Occipital lobe (tissue), 2 donors: ENCODE measurements around the gene GPNMB. TPM values are rescaled to one million over a fixed set of nuclear protein-coding genes. Genes with fewer than 3 reads are reported as not detected.
"Not testable (repeated sequence)": the region's sequence is repeated elsewhere in the genome, so short reads cannot be mapped to it uniquely, and the experiment has no call there.

Experiments used
- DNase-seq: peaks from one replicate; lab custom pipeline; 2025; lab: John Stamatoyannopoulos, UW
- total RNA-seq: library from RNA; depleted of rRNA; stranded (reverse); fragments of >200 nt; gene quantifications from one replicate; pipeline ENCODE4 v1.2.3, GENCODE V29; 2014

Gene GPNMB
- 5.3 TPM for total RNA-seq

DNA sequence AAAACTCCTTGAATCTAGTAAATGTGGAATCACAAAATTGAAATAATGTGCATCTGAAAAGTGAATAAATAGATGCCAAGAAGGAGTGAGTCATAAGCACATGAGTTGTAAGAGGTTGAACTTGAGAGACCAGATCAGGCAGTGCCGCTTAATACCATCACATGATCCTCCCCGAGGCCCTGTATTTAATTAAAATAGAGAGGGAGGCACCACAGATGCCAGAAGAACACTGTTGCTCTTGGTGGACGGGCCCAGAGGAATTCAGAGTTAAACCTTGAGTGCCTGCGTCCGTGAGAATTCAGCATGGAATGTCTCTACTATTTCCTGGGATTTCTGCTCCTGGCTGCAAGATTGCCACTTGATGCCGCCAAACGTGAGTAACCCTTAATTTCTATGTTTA, at the start of gene GPNMB:
TSS of gene GPNMB (plus strand) at position 221 of the 400 bp plus-strand sequence. CDS start at position 304, 83 bp downstream.
- no peak for DNase-seq

DNA sequence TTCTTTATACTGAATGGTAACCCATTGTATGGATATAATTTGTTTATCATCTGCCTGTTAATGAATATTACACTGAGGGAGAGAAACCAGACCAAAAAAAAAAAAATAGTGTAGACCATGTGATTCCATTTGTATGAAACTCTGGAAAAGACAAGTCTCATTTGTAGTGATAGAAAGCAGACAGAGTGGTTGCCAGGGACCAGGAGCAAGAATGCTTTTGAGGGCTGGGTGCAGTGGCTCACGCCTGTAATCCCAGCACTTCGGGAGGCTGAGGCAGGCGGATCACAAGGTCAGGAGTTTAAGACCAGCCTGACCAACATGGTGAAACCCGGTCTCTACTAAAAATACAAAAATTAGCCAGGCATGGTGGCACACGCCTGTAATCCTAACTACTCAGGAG, 48.8 kb upstream of the GPNMB start:
- DNase-seq, result not testable (repeated sequence)

DNA sequence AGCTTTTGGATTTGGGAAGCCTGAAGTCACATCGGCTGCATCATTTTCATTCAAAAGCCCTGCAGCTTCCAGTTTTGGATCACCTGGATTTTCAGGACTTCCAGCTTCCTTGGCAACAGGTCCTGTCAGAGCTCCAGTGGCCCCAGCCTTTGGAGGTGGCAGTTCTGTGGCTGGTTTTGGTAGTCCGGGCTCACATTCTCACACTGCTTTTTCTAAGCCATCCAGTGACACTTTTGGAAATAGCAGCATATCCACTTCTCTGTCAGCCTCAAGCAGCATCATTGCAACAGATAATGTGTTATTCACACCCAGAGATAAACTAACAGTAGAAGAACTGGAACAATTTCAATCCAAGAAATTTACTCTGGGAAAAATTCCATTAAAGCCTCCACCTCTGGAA, 46.2 kb upstream of the GPNMB start:
- DNase-seq, result no peak

DNA sequence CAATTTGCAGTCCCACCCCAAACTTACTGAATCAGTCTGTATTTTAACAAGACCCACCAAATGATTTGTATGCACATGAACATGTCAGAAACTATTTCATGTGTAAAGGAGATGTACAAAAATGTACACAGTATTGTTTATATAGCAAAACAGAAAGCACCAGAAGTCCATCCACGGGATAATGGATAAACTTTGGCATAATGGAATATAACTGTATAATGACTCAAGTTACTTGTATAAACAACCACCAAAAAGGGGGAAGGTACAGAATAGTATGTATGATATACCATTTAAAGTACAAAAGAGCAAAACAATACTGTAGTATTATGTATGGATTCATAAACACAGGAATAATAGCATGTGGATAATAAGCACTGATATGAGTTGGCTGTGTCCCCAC, 42.3 kb upstream of the GPNMB start:
- no peak for DNase-seq

DNA sequence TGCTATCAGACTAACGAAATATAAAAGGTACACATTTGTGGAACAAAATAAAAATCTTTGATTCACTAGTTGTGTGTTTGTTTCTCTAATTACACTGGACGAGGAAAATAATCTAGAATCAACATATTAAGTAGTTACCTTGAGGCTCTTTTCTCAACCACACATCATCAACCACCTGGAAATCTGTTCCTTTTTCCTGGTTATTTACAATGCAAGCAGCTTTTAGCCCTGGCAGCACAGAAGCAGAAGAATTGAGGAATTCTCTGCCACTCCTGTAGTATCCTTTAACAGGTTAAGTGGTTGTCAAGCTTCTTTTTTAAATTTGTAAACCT, 41.0 kb upstream of the GPNMB start:
- no peak for DNase-seq

DNA sequence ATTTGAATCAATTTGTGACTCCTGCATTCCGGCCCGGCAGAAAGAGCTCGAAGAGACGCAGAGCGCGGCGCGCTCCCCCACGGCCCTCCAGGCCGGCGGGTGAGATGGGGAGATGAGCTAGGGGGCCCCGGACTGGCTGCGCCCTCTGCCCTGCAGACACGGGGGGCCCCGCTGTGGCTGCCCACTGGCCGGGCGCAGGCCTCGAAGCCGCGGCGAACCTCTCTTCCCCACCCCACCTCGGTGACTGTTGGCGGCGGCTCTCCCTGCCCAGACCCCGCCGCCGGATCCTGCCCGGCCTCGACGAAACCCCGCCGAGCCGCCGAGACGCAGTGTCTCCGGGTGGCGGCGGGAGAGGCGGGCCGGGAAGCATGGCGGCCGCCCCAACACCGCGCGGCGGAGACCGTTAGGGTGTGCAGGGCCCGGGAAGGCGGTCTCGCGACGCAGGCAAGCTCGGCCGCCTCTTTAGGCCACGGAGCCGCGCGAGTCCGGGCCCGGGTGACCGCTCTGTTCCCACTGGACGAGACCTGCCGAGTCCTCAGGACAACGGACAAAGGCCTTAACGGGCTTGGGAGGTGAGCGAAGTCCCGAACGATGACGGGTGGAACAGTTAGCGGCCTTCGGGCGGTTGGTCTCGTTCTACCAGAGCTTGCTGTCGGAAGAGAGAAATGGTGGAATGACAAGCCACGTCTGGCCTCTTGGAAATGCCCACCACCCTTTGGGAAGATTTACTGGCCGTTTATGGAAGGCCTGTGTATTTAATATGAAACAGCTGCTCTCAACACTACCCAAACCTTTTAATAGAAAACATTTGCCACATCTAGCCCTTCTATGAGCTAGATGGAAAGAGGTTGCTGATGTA, 40.4 kb upstream of the GPNMB start:
- DNase-seq, result no peak

DNA sequence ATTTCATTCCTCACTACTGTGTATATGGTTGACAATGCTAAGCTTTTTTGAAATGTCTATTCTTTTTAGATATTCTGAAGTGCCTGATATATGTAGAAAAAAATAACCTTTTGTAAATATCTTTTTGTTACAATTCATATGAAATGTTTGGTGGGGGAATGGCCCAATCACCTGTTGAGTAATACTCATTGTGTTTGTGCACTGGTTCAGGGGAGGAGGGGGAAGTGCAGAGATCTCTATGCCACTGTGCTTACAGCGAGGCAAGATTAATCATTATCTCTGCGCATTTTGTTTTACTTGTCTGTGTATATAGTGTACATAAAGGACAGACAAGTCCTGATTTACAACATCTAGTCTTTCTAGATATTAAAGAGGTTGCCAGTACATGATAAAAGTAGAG, 39.6 kb upstream of the GPNMB start:
- DNase-seq, result no peak

DNA sequence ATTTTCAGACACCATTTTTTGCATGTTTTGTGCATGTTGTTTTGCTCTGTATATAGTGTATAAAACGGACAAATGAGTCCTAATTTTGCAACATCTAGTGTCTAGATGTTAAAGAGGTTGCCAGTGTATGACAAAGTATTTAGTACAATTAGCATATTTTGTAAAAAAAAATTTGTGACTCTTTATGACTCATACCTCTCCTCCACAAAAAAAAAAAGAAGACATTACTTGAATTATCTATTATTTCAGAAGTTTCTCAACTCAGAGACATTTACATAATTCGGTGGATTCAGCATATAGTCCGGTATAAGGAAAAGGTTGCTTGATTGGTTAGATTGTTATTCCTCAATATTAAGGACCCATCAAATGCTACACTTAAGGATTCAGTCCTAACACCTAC, 38.7 kb upstream of the GPNMB start:
- DNase-seq, result no peak

DNA sequence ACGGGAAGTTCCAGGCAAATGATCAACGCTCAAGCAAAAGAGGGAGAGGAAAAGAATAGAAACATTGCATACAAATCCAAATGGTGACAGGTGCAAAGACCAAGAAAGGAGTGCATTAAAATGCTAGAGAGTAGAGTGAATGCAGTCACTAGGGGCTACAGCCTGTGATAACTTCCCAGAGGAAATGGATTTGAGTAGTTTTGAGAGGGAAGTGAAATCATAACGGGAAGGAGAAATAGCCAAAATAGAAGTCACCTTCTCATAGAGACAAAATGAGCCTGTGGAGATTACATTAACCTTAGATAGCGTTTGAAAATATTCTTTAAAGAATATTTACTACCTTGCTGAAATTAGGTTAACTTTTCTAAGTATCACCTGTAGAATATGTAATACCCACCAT, 38.3 kb upstream of the GPNMB start:
- no peak for DNase-seq

DNA sequence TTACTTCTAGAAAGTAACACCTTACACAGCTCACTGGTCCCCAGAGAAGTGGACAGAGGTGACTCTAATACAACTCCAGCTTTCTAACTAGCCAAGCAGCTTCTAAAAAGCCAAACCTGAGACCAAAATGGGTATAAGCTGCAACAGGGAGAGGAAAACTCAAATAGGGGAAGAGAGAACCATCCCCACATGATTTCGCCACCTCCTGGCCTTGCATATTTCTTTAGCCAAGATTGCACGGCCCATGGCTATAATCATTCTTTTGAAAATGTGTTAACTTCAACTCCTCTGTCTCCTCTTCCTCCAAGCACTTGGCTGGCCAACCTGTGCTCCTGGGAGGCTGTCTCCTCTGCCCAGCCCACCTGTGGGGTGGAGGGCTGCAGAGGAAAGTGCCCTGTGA, 36.1 kb upstream of the GPNMB start:
- no peak for DNase-seq

DNA sequence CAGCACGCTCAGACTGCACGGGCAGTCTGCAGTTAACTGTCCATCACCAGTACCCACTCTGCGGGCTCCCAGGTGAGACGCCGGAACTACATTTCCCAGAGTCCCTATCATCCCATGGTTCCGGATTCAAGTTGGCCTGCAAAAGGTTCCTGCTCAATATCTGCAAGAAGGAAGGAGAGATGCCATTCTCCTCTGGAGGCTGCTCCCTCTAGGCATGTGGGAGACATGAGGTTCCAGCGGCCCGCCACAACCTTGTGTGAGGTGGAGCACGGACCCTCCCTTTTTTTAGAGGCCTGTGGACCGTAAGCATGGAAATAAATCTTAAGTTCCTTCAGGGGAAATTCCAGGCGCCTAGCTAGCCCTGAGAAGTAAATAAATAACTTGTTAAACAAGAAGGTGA, 35.0 kb upstream of the GPNMB start:
- no peak for DNase-seq

DNA sequence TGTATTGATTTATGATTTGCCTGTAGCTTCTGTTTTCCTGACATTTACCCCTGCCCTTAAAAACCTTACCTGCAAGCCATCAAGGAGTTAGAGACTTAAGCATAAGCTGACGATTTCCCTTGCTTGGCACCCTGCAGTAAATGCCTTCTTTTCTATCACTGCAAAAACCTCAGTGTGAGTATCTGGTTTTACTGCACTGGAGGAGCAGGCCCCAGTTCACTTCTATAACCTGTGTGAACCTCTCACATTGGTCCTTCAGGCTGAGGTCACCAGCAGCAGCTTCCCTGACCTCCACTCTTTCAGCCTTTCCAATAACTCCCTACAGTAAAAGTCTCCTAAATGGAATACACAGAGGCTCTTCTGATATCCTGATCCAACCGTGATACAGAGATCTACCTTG, 34.2 kb upstream of the GPNMB start:
- no peak for DNase-seq

DNA sequence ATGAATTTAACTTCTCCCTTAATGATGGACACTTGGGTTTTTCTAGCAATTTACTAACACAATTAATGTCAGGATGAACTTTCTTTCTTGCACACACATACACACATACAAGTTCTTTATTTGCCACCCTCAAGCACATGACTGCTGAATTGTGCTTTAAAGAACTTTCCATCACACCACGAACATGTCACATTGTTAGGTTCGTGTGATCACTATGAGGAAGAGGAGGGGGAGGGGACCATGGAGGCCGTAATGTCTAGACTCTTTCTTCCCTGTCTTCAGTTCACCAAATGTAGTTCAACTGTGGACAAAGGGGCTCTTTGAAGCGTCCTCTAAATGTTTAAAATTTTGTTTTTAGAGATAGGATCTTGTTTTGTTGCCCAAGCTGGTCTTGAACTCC, 33.7 kb upstream of the GPNMB start:
- no peak for DNase-seq

DNA sequence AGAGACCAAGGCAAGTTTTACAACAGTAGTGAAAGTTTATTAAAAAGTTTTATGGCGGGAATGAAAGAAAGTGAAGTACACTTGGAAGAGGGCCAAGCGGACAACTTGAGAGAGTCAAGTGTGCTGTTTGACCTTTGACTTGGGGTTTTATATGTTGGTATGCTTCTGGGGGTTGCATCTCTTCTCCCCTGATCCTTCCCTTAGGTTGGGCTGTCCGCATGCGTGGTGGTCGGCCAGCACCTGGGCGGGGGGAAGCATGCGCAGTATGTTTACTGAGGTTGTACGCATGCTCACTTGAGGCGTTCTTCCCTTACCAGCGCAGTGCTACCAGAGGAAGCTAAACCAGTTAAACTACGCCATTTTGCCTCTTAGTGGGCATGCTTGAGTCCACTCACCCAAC, 32.8 kb upstream of the GPNMB start:
- DNase-seq, result no peak

DNA sequence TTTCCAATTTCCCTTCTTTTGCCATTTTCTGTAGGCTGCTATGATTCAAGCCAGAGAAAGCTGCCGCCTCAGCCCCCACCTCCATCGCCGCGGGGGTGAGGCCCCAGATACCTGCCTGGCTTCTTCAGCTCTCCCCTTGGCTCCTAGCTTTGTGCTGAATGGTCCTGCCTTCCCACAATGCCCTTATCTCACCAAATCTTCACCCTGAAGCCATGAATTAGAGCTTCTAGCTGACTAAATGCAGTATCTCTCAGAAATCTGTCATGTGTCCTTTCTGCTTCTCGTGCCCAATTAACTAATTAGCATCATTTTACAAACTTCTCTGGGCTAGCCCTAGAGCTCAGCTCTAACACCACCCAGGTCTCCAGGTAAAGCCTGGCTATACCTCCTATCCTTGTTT, 32.2 kb upstream of the GPNMB start:
- DNase-seq, result no peak

DNA sequence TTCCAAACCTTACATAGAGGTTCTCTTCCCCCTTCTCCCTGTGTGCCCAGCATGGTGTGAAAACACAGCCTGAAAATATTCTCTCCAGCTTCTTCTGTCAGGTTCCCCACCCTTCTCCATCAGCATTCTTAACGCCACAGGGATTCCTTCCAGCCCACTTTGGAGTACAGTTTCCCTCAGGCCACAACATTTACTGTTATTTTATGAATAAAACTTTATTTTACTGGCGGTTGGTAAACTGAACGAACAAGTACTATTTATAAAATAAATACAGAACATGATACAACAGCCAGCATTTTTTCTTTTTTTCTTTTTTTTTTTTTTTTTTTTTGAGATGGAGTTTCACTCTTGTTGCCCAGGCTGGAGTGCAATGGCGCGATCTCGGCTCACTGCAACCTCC, 31.6 kb upstream of the GPNMB start:
- DNase-seq, result no peak

DNA sequence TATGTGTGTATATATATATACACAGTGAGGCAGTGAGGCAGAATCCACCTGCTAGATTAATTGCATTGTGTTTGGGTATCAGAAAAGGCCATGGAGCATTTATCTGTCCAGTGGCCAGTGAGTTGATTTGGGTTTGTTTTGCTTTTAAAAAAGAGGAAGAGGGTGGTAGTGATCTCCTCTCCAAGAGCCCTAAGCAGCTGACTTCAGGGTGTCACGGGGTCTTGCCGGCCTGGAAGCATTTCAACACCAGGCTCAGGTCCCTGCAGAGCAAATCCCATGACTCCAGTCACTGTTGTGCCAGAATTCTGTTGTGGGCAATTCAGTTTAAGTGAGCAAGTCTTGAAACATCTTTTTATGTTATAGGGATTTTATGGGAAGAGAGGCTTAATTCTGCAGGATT, 30.6 kb upstream of the GPNMB start:
- peak; percentile 13 for DNase-seq

DNA sequence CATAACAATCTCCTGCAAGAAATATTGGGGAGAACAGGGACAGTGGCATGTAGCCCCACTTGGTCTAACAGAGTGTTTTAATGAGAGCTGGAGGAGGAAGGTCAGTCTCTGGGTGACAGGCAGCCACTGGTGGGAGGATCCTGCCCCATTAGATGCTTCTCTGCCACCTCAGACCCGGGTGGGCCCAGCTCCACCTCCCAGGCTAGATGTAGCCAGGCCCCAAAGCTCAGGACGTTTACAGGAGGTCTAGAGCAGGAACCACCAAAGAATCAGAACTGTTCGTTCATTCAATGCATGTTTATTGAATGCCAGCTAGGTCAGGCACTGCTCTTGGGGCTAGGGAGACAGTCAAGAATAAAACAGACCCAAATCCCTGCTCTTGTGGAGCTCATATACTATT, 28.4 kb upstream of the GPNMB start:
- DNase-seq, result no peak

DNA sequence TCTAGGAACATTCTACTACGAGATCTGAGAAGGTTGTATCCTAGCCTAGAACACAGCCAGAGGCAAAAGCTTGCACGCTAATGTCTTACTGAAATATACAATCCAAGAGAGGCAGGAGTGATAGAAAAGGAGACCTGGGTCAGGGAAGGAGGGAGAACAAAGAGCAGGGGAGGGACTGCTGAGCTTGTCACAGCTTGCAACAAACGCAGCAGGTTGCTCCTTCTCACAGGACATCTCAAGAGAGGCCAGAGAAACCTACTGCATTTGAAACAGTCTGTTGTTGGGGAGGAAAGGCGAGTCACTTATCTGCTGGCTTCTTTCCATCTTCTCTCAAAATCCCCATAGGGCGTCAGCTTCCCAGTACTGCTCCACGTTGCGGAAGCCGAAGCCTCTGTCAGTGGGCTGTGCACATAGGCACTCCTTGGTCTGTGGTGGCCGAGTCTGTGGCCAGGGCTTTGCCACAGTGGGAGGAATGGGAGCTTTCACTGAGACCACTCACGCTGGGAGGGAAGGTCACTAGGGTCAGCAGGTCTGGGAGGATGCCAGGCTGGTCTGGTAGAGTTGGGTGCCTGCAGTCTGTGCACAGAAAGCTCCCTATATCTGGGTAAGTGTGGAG, 25.8 kb upstream of the GPNMB start:
- DNase-seq, result no peak

DNA sequence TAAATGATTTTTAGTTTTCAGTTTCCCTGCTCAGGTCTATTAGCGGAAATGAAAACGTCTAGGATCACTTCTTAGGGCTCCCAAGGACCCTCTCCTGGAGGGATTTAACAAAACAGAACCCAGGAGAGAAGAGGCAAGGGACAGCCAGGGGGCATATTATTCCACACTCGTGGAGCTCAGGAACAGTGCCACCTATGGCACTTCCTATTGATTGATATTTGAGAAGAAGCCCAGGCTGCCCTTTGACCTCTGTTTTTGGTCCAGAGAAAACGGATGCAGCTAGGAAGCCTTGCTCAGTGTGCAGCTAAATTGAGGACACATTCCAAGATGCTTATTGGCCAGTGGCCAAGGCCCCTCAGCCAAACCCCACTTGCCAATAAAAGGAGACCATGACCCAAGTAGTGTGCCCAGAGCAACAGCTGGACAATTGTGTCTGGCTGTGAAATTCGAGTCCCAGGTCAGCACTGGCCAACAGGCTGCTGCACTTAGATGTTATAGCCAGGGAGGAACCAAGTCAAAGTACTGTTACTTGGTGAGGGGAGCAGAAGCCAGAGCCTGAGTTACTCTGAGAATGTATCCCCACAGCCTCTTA, 24.0 kb upstream of the GPNMB start:
- no peak for DNase-seq

DNA sequence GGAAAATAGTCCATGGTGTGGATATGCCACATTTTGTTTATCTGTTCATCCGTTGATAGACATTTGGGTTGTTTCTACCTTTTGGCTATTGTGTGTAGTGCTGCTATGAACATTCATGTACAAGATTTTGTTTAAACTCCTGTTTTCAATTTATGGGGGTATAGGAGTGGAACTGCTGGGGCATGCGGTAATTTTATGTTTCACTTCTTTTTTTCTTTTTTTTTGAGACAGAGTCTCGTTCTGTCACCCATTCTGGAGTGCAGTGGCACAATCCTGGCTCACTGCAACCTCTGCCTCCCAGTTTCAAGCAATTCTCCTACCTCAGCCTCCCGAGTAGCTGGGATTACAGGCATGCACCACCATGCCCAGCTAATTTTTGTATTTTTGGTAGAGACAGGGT, 22.2 kb upstream of the GPNMB start:
- not testable (repeated sequence) for DNase-seq

DNA sequence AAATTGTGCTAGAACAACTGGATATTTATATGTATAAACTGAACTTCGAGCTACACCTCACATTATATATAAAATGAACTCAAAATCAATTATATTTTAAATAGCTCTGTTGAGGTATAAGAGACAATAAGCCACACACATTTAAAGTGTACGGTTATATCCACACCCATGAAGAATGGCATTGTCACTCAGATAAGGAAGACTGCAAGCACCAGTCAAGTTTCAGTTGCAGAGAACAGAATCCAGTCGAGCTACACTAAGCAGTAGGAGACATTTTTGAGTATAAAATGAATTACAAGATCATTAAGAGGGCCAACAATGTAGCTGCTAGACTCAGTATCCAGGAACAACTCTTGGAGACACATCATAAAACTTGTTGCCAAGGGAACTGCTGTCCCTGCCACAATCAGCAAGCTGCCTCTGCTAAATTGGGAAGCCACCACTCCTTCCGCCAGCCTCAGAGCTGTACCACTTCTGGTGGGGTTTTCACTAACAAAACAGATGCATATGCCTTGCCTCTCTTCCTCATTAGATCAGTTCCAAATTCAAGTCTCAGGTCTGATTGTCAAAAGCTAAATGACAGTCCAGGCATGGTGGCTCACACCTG, 19.6 kb upstream of the GPNMB start:
- DNase-seq, result no peak

DNA sequence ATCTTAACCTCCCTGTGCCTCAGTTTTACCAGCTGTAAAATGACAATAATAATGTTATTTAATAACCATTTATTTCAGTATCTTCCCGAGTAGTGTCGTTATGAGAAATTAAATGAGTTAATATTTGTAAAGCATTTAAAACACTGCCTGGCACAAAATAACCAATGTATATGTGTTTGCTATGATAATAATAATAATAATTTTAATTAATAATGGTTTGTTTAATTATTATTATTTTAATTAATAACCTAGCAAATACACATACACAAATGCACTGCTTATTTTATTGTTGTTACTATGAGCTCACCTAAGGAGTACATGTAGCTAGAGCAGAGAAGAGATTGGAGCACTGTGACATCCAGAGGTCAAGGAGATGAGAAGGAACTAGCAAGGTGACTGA, 18.2 kb upstream of the GPNMB start:
- DNase-seq, result no peak
